ENCODE data around the gene ARF1. TPM values are rescaled to one million over a fixed set of nuclear protein-coding genes. Genes with fewer than 3 reads are reported as not detected.
A peak's percentile ranks its signal among the peaks of the same experiment; 100 is the strongest.

ARF1 gene
- total and polyA plus RNA-seq, 2 of the 8 experiments (the other 6 are each of a cell fraction or from before 2014, with no cell fraction given), result 265 to 471 TPM

DNA sequence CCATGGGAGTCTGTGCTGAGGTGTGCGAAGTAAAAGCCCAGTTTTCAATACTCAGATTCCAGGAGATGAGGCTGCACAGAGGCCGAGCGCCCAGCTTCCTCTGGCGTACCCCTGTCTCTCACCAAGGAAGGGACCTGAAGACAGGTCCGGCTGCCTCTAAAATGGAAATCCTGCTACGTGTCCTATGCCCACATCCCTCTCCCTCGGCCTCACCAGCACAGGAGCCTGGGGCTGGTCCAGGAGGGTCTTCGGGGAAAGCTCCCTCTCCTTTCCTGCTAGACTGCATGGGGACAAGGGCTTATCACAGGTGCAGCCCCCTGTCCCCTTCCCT lies 26.2 kb downstream of the ARF1 start:
- H3K23me2 ChIP-seq (ENCODE audit: low read depth, low read length), result peaks cover 8% of the 10 kb centered on the region; the same call in 1 of the 2 replicates
- TF ChIP-seq SP1 (IDR thresholded peaks at IDR 0.05; ENCODE audit: low read depth, low read length) (no peak), RFX5 (IDR thresholded peaks at IDR 0.05; ENCODE audit: borderline replicate concordance, low read depth, low read length) (no peak), NANOG (IDR thresholded peaks at IDR 0.05; ENCODE audit: insufficient read depth, low read depth, low read length, poor library complexity, severe bottlenecking) (no peak), SAP30 (IDR thresholded peaks at IDR 0.05; ENCODE audit: insufficient read depth, insufficient replicate concordance, low read length) (no peak), POLR2AphosphoS5 (IDR thresholded peaks at IDR 0.05; ENCODE audit: low read depth, low read length) (no peak), SRF (IDR thresholded peaks at IDR 0.05; ENCODE audit: low read depth, low read length) (no peak), SIX5 (IDR thresholded peaks at IDR 0.05; ENCODE audit: low read depth, low read length) (no peak)
- peaks cover 3 to 8% of the 10 kb centered on the region in 2 experiments; a peak in 2 of 4 replicates for H3K79me2 ChIP-seq (ENCODE audit: control insufficient read depth in 1 of 2, insufficient read depth in 2 of 2, low read length in 2 of 2)
- H2BK20ac ChIP-seq (ENCODE audit: low read length), result no peak overlapping the region
- peaks cover 0 to 13% of the 10 kb centered on the region in 2 experiments for H4K20me1 ChIP-seq (replicated peaks in 1 of 2; ENCODE audit: control insufficient read depth in 1 of 2, insufficient read depth in 2 of 2, low read length in 2 of 2)
- H3K4ac ChIP-seq (replicated peaks; ENCODE audit: insufficient read length, low read depth, low read length), result no peak overlapping the region
- no peak overlapping the region for H2BK12ac ChIP-seq (ENCODE audit: low read depth, low read length)
- H3K23ac ChIP-seq (ENCODE audit: insufficient read length), result no peak overlapping the region
- H2BK5ac ChIP-seq (ENCODE audit: low read depth, low read length), result peak overlapping the region; percentile 13; the same call in 1 of the 2 replicates
- peak overlapping the region; percentile 83 for H3K27ac ChIP-seq (ENCODE audit: low read depth, low read length)
- H4K8ac ChIP-seq (ENCODE audit: extremely low read depth, insufficient read depth, low read length), result peak overlapping the region; percentile 97; the same call in 1 of the 2 replicates
- peak overlapping the region; percentile 85 to 95 (median 86) for H3K9ac ChIP-seq (replicated peaks in 1 of 4; ENCODE audit: extremely low read depth in 1 of 4, low read depth in 3 of 4, low read length in 3 of 4)
- H3K9me3 ChIP-seq (ENCODE audit: insufficient read depth in 2 of 2, low read depth in 1 of 2, low read length in 1 of 2), result no peaks in the 10 kb centered on the region
- H3K56ac ChIP-seq (replicated peaks; ENCODE audit: insufficient read length, low read depth, low read length), result no peak overlapping the region
- H3K79me1 ChIP-seq (ENCODE audit: low read depth, low read length), result peaks cover 12% of the 10 kb centered on the region; the same call in 1 of the 2 replicates
- 10% methylated on average over 8 of the region's 8 CpGs; no CpG with 5 or more reads in 1 of the 2 experiments for WGBS, 2 experiments (ENCODE audit: extremely low coverage in 1 of 2, insufficient coverage in 1 of 2, insufficient read length in 1 of 2, insufficient replicate concordance in 2 of 2, low coverage in 1 of 2, low lambda C conversion rate in 2 of 2, missing lambda C conversion rate in 1 of 2)
- H3K27me3 ChIP-seq (replicated peaks in 1 of 4; ENCODE audit: control insufficient read depth in 3 of 4, extremely low read depth in 1 of 4, insufficient read depth in 3 of 4, low read length in 3 of 4), result peaks cover 0 to 6% (median 5%) of the 10 kb centered on the region in 4 experiments; a peak in 2 of 7 replicates
- ChIA-PET POLR2A (ENCODE audit: partially characterized antibody) (interaction anchor here (0.8 to 1.6 kb wide), 4 partner anchors 9 to 25 kb away, joined by 3 to 4 read pairs (median 4); no protein-coding TSS in a partner anchor), CTCF (ENCODE audit: partially characterized antibody) (interaction anchor here (1.3 kb wide), 1 partner anchor 104 kb away, joined by 4 read pairs; no protein-coding TSS in a partner anchor)
- H3K36me3 ChIP-seq (ENCODE audit: control insufficient read depth in 2 of 4, insufficient read depth in 4 of 4, low read length in 3 of 4), result peaks cover 3 to 16% (median 8%) of the 10 kb centered on the region in 4 experiments; a peak in 5 of 8 replicates
- peaks cover 0 to 7% (median under 1%) of the 10 kb centered on the region in 4 experiments; a peak in 6 of 7 replicates for H3K4me1 ChIP-seq (replicated peaks in 1 of 4; ENCODE audit: control insufficient read depth in 3 of 4, insufficient read depth in 4 of 4, low read length in 3 of 4)
- no peak overlapping the region for H2BK15ac ChIP-seq (ENCODE audit: low read length)
- H3K18ac ChIP-seq (ENCODE audit: extremely low read depth, low read length), result peak overlapping the region; percentile 55; the same call in 1 of the 2 replicates
- DNase-seq (ENCODE audit: low read depth in 1 of 2, low spot score in 2 of 2), result no peak
- H2BK120ac ChIP-seq (replicated peaks; ENCODE audit: low read depth, low read length), result no peak overlapping the region
- H3K14ac ChIP-seq (ENCODE audit: insufficient read length), result no peak overlapping the region
- peak overlapping the region; percentile 4 for H4K5ac ChIP-seq (ENCODE audit: insufficient read length, low read depth, low read length)
- peak overlapping the region; percentile 71 to 96 (median 88) for H3K4me3 ChIP-seq (ENCODE audit: extremely low read depth in 1 of 4, insufficient read depth in 2 of 4, low read depth in 3 of 4, low read length in 4 of 4)
- peak overlapping the region; percentile 73; the same call in 1 of the 2 replicates for H2AFZ ChIP-seq (ENCODE audit: low read length)
- FAIRE-seq, result no peak
- H4K91ac ChIP-seq (replicated peaks; ENCODE audit: insufficient read length, low read length), result no peak overlapping the region
- H2AK5ac ChIP-seq (ENCODE audit: low read depth, low read length), result 0 out of 2 replicates have a peak overlapping the region, but pooled peaks have one; percentile 15
- peak overlapping the region; percentile 79 to 90 for H3K4me2 ChIP-seq (ENCODE audit: insufficient read depth in 1 of 2, low read depth in 2 of 2, low read length in 2 of 2)
